H9 (cell line): ENCODE results near the gene ABCB1. TPM values are rescaled to one million over a fixed set of nuclear protein-coding genes. Genes with fewer than 3 reads are reported as not detected.

Experiments
- DNase-seq: peaks from one replicate; pipeline ENCODE4 v3.0.0-alpha.2; 2017
- H2AFZ ChIP-seq: one replicate; pipeline ENCODE4 v1.6.1; 2013; ENCODE audit warnings: mild to moderate bottlenecking, low read length, control low read depth, moderate library complexity
- H2AK5ac ChIP-seq: 2 replicates; pipeline ENCODE4 v1.6.1; 2013; ENCODE audit warnings: low read length, control low read depth, mixed read lengths; ENCODE audit not compliant: insufficient read length
- H2BK120ac ChIP-seq: one replicate; pipeline ENCODE4 v1.6.1; 2013; ENCODE audit warnings: low read depth, mild to moderate bottlenecking, low read length, control low read depth, inconsistent platforms; ENCODE audit not compliant: poor library complexity, severe bottlenecking
- H2BK12ac ChIP-seq: 2 replicates; pipeline ENCODE4 v1.6.1; 2013; ENCODE audit warnings: low read length, control low read depth, mixed read lengths, low read depth; ENCODE audit not compliant: insufficient read length
- H2BK15ac ChIP-seq: 2 replicates; pipeline ENCODE4 v1.6.1; 2013; ENCODE audit warnings: low read depth, low read length, control low read depth
- H2BK20ac ChIP-seq: one replicate; pipeline ENCODE4 v1.6.1; 2013; ENCODE audit warnings: low read depth, mild to moderate bottlenecking, low read length, control low read depth, inconsistent platforms; ENCODE audit not compliant: poor library complexity, severe bottlenecking
- H2BK5ac ChIP-seq: 2 replicates; pipeline ENCODE4 v1.6.1; 2013; ENCODE audit warnings: low read length, control low read depth, mixed read lengths; ENCODE audit not compliant: insufficient read length
- H3K14ac ChIP-seq: 2 replicates; pipeline ENCODE4 v1.6.1; 2013; ENCODE audit warnings: low read length, control low read depth; ENCODE audit not compliant: insufficient read depth
- H3K18ac ChIP-seq: 2 replicates; pipeline ENCODE4 v1.6.1; 2013; ENCODE audit warnings: low read depth, mild to moderate bottlenecking, mixed read lengths, low read length, control low read depth; ENCODE audit not compliant: insufficient read length
- H3K23ac ChIP-seq: 2 replicates; pipeline ENCODE4 v1.6.1; 2013; ENCODE audit warnings: low read length, control low read depth, mixed read lengths, low read depth; ENCODE audit not compliant: insufficient read length
- H3K23me2 ChIP-seq: 2 replicates; pipeline ENCODE4 v1.6.1; 2013; ENCODE audit warnings: low read depth, mild to moderate bottlenecking, mixed read lengths, low read length, control low read depth; ENCODE audit not compliant: insufficient read length, poor library complexity, severe bottlenecking
- H3K27ac ChIP-seq: 2 replicates; pipeline ENCODE4 v1.5.1; 2013; ENCODE audit warnings: low read length, control low read depth, mixed read lengths, low read depth; ENCODE audit not compliant: insufficient read length
- H3K27me3 ChIP-seq: 2 replicates; pipeline ENCODE4 v1.6.1; 2013; ENCODE audit warnings: low read length, control low read depth, inconsistent platforms; ENCODE audit not compliant: insufficient read depth
- H3K4ac ChIP-seq: 2 replicates; pipeline ENCODE4 v1.6.1; 2013; ENCODE audit warnings: low read depth, mild to moderate bottlenecking, control low read depth, inconsistent platforms, low read length, moderate library complexity
- H3K4me1 ChIP-seq: 2 replicates; pipeline ENCODE4 v1.6.1; 2013; ENCODE audit warnings: low read length, control low read depth, inconsistent platforms; ENCODE audit not compliant: insufficient read depth
- H3K4me2 ChIP-seq: 2 replicates; pipeline ENCODE4 v1.6.1; 2013; ENCODE audit warnings: low read length, control low read depth, mixed read lengths; ENCODE audit not compliant: insufficient read length, insufficient read depth
- H3K56ac ChIP-seq: 2 replicates; pipeline ENCODE4 v1.6.1; 2013; ENCODE audit warnings: low read depth, mild to moderate bottlenecking, mixed read lengths, low read length, control low read depth; ENCODE audit not compliant: insufficient read length
- H3K79me1 ChIP-seq: 2 replicates; pipeline ENCODE4 v1.6.1; 2013; ENCODE audit warnings: low read depth, mild to moderate bottlenecking, moderate library complexity, low read length, control low read depth, inconsistent platforms; ENCODE audit not compliant: insufficient read depth, poor library complexity, severe bottlenecking
- H3K79me2 ChIP-seq: 2 replicates; pipeline ENCODE4 v1.6.1; 2013; ENCODE audit warnings: low read length, control low read depth, inconsistent platforms; ENCODE audit not compliant: insufficient read depth
- H3K9ac ChIP-seq: 2 replicates; pipeline ENCODE4 v1.6.1; 2013; ENCODE audit warnings: low read length, control low read depth, mixed read lengths; ENCODE audit not compliant: insufficient read length; ENCODE audit errors: extremely low read depth
- H3K9me3 ChIP-seq: one replicate; pipeline ENCODE4 v1.6.1; 2013; ENCODE audit warnings: low read depth, low read length, inconsistent platforms; ENCODE audit not compliant: control insufficient read depth
- H3T11ph ChIP-seq: one replicate; pipeline ENCODE4 v1.6.1; 2013; ENCODE audit warnings: mild to moderate bottlenecking, low read length, control low read depth, inconsistent platforms
- H4K20me1 ChIP-seq: one replicate; pipeline ENCODE4 v1.6.1; 2013; ENCODE audit not compliant: control insufficient read depth, insufficient read length, insufficient read depth
- H4K5ac ChIP-seq: 2 replicates; pipeline ENCODE4 v1.6.1; 2013; ENCODE audit warnings: low read depth, mild to moderate bottlenecking, mixed read lengths, low read length, control low read depth; ENCODE audit not compliant: insufficient read length
- H4K8ac ChIP-seq: replicated peaks from 2 replicates; pipeline ENCODE4 v1.6.1; 2013; ENCODE audit warnings: low read length, control low read depth, mixed read lengths, low read depth; ENCODE audit not compliant: insufficient read length
- H4K91ac ChIP-seq: 2 replicates; pipeline ENCODE4 v1.6.1; 2013; ENCODE audit warnings: low read depth, mild to moderate bottlenecking, moderate library complexity, mixed read lengths, low read length, control low read depth; ENCODE audit not compliant: insufficient read length
- H3K27ac Mint-ChIP-seq, 3 experiments: 2 replicates in 2 of 3; 3 replicates in 1 of 3; pipeline ENCODE4 v1.8.0; 2020 to 2021; ENCODE audit warnings: mixed read lengths in 3 of 3, mild to moderate bottlenecking in 1 of 3, moderate library complexity in 1 of 3
- H3K27me3 Mint-ChIP-seq: 2 replicates; pipeline ENCODE4 v1.8.0; 2021; ENCODE audit warnings: low read depth, mild to moderate bottlenecking, moderate library complexity, mixed read lengths
- H3K36me3 Mint-ChIP-seq, 3 experiments: 2 replicates in 2 of 3; 3 replicates in 1 of 3; pipeline ENCODE4 v1.8.0; 2020 to 2021; ENCODE audit warnings: low read depth in 3 of 3, mixed read lengths in 3 of 3; ENCODE audit not compliant: insufficient read depth in 1 of 3
- H3K4me1 Mint-ChIP-seq, 2 experiments: 2 replicates each; pipeline ENCODE4 v1.8.0; 2020; ENCODE audit warnings: mixed read lengths in 2 of 2
- H3K4me3 Mint-ChIP-seq, 2 experiments: 2 replicates in 1 of 2; 3 replicates in 1 of 2; pipeline ENCODE4 v1.8.0; 2020 to 2021; ENCODE audit warnings: mild to moderate bottlenecking in 2 of 2, mixed read lengths in 2 of 2, moderate library complexity in 1 of 2
- H3K9me3 Mint-ChIP-seq, 2 experiments: 2 replicates in 1 of 2; 3 replicates in 1 of 2; pipeline ENCODE4 v1.8.0; 2020; ENCODE audit warnings: mild to moderate bottlenecking in 2 of 2, mixed read lengths in 2 of 2, moderate library complexity in 1 of 2
- CTCF ChIP-seq: fragments of 200-600 bp; sonication (generic); conservative IDR thresholded peaks from 3 replicates; pipeline ENCODE4 v1.8.0; 2021; ENCODE audit warnings: antibody characterized with exemption, mild to moderate bottlenecking
- WGBS: extraction: QIAGEN DNeasy Blood & Tissue Kit; methylation state at CpG from one replicate; pipeline ENCODE4 v1.1.7; 2013; ENCODE audit warnings: missing lambda C conversion rate, low lambda C conversion rate, mixed read lengths; ENCODE audit not compliant: insufficient read length; ENCODE audit errors: extremely low coverage; 5-methylcytosine and 5-hydroxymethylcytosine counted together
- total RNA-seq: library from RNA; stranded (reverse); gene quantifications from 2 replicates; pipeline ENCODE4 v1.2.1, GENCODE V29; 2021

ABCB1 gene
- total RNA-seq, 1 experiment from 2014 or later, result 0.33 TPM

- H2BK5ac ChIP-seq, result no peak overlapping the region
- no peak overlapping the region for H3K56ac ChIP-seq
- H4K8ac ChIP-seq, result no peak overlapping the region
- H3K23ac ChIP-seq, result no peak overlapping the region
- no peak for DNase-seq
- Mint-ChIP-seq H3K27ac (no peak overlapping the region), H3K27me3 (peaks cover 1% of the 10 kb centered on the region; the same call in 1 of the 2 replicates), H3K9me3 (peaks cover 2 to 3% of the 10 kb centered on the region in 2 experiments; a peak in 2 of 5 replicates), H3K4me1 (peaks cover 0 to under 1% of the 10 kb centered on the region in 2 experiments; a peak in 2 of 4 replicates), H3K4me3 (no peak overlapping the region), H3K36me3 (no peaks in the 10 kb centered on the region)
- H3K27me3 ChIP-seq, result no peaks in the 10 kb centered on the region
- no peaks in the 10 kb centered on the region for H3K4me1 ChIP-seq
- H2BK15ac ChIP-seq, result no peak overlapping the region
- TF ChIP-seq CTCF, result no peak
- H2BK120ac ChIP-seq, result no peak overlapping the region
- H3K4me2 ChIP-seq, result no peak overlapping the region
- H3K27ac ChIP-seq, result no peak overlapping the region
- no peak overlapping the region for H2AFZ ChIP-seq
- H3K9me3 ChIP-seq, result no peaks in the 10 kb centered on the region
- H2AK5ac ChIP-seq, result no peak overlapping the region
- H3K14ac ChIP-seq, result no peak overlapping the region
- no peak overlapping the region for H4K5ac ChIP-seq
- H2BK20ac ChIP-seq, result no peak overlapping the region
- no peaks in the 10 kb centered on the region for H3K23me2 ChIP-seq
- H3K79me1 ChIP-seq, result no peaks in the 10 kb centered on the region
- H3K4ac ChIP-seq, result no peak overlapping the region
- no peaks in the 10 kb centered on the region for H4K20me1 ChIP-seq
- WGBS, result no CpG with 5 or more reads among the region's 2 CpGs
- no peak overlapping the region for H4K91ac ChIP-seq
- H3K79me2 ChIP-seq, result no peaks in the 10 kb centered on the region
- H2BK12ac ChIP-seq, result no peak overlapping the region
- H3K9ac ChIP-seq, result no peak overlapping the region
- no peak overlapping the region for H3T11ph ChIP-seq
- no peak overlapping the region for H3K18ac ChIP-seq
Measured at GRCh38 chr7:87575521-87575920, 25.2 kb downstream of the ABCB1 start.
